H9 (cell line): ENCODE data around the gene ATP6V0E1. TPM values are rescaled to one million over a fixed set of nuclear protein-coding genes. Genes with fewer than 3 reads are reported as not detected.

Experiments
- DNase-seq: peaks from one replicate; pipeline ENCODE4 v3.0.0-alpha.2; 2017
- H2AFZ ChIP-seq: one replicate; pipeline ENCODE4 v1.6.1; 2013; ENCODE audit warnings: mild to moderate bottlenecking, low read length, control low read depth, moderate library complexity
- H2AK5ac ChIP-seq: 2 replicates; pipeline ENCODE4 v1.6.1; 2013; ENCODE audit warnings: low read length, control low read depth, mixed read lengths; ENCODE audit not compliant: insufficient read length
- H2BK120ac ChIP-seq: one replicate; pipeline ENCODE4 v1.6.1; 2013; ENCODE audit warnings: low read depth, mild to moderate bottlenecking, low read length, control low read depth, inconsistent platforms; ENCODE audit not compliant: poor library complexity, severe bottlenecking
- H2BK12ac ChIP-seq: 2 replicates; pipeline ENCODE4 v1.6.1; 2013; ENCODE audit warnings: low read length, control low read depth, mixed read lengths, low read depth; ENCODE audit not compliant: insufficient read length
- H2BK15ac ChIP-seq: 2 replicates; pipeline ENCODE4 v1.6.1; 2013; ENCODE audit warnings: low read depth, low read length, control low read depth
- H2BK20ac ChIP-seq: one replicate; pipeline ENCODE4 v1.6.1; 2013; ENCODE audit warnings: low read depth, mild to moderate bottlenecking, low read length, control low read depth, inconsistent platforms; ENCODE audit not compliant: poor library complexity, severe bottlenecking
- H2BK5ac ChIP-seq: 2 replicates; pipeline ENCODE4 v1.6.1; 2013; ENCODE audit warnings: low read length, control low read depth, mixed read lengths; ENCODE audit not compliant: insufficient read length
- H3K14ac ChIP-seq: 2 replicates; pipeline ENCODE4 v1.6.1; 2013; ENCODE audit warnings: low read length, control low read depth; ENCODE audit not compliant: insufficient read depth
- H3K18ac ChIP-seq: 2 replicates; pipeline ENCODE4 v1.6.1; 2013; ENCODE audit warnings: low read depth, mild to moderate bottlenecking, mixed read lengths, low read length, control low read depth; ENCODE audit not compliant: insufficient read length
- H3K23ac ChIP-seq: 2 replicates; pipeline ENCODE4 v1.6.1; 2013; ENCODE audit warnings: low read length, control low read depth, mixed read lengths, low read depth; ENCODE audit not compliant: insufficient read length
- H3K23me2 ChIP-seq: 2 replicates; pipeline ENCODE4 v1.6.1; 2013; ENCODE audit warnings: low read depth, mild to moderate bottlenecking, mixed read lengths, low read length, control low read depth; ENCODE audit not compliant: insufficient read length, poor library complexity, severe bottlenecking
- H3K27ac ChIP-seq: 2 replicates; pipeline ENCODE4 v1.5.1; 2013; ENCODE audit warnings: low read length, control low read depth, mixed read lengths, low read depth; ENCODE audit not compliant: insufficient read length
- H3K27me3 ChIP-seq: 2 replicates; pipeline ENCODE4 v1.6.1; 2013; ENCODE audit warnings: low read length, control low read depth, inconsistent platforms; ENCODE audit not compliant: insufficient read depth
- H3K4ac ChIP-seq: 2 replicates; pipeline ENCODE4 v1.6.1; 2013; ENCODE audit warnings: low read depth, mild to moderate bottlenecking, control low read depth, inconsistent platforms, low read length, moderate library complexity
- H3K4me1 ChIP-seq: 2 replicates; pipeline ENCODE4 v1.6.1; 2013; ENCODE audit warnings: low read length, control low read depth, inconsistent platforms; ENCODE audit not compliant: insufficient read depth
- H3K4me2 ChIP-seq: 2 replicates; pipeline ENCODE4 v1.6.1; 2013; ENCODE audit warnings: low read length, control low read depth, mixed read lengths; ENCODE audit not compliant: insufficient read length, insufficient read depth
- H3K56ac ChIP-seq: 2 replicates; pipeline ENCODE4 v1.6.1; 2013; ENCODE audit warnings: low read depth, mild to moderate bottlenecking, mixed read lengths, low read length, control low read depth; ENCODE audit not compliant: insufficient read length
- H3K79me1 ChIP-seq: 2 replicates; pipeline ENCODE4 v1.6.1; 2013; ENCODE audit warnings: low read depth, mild to moderate bottlenecking, moderate library complexity, low read length, control low read depth, inconsistent platforms; ENCODE audit not compliant: insufficient read depth, poor library complexity, severe bottlenecking
- H3K79me2 ChIP-seq: 2 replicates; pipeline ENCODE4 v1.6.1; 2013; ENCODE audit warnings: low read length, control low read depth, inconsistent platforms; ENCODE audit not compliant: insufficient read depth
- H3K9ac ChIP-seq: 2 replicates; pipeline ENCODE4 v1.6.1; 2013; ENCODE audit warnings: low read length, control low read depth, mixed read lengths; ENCODE audit not compliant: insufficient read length; ENCODE audit errors: extremely low read depth
- H3K9me3 ChIP-seq: one replicate; pipeline ENCODE4 v1.6.1; 2013; ENCODE audit warnings: low read depth, low read length, inconsistent platforms; ENCODE audit not compliant: control insufficient read depth
- H3T11ph ChIP-seq: one replicate; pipeline ENCODE4 v1.6.1; 2013; ENCODE audit warnings: mild to moderate bottlenecking, low read length, control low read depth, inconsistent platforms
- H4K20me1 ChIP-seq: one replicate; pipeline ENCODE4 v1.6.1; 2013; ENCODE audit not compliant: control insufficient read depth, insufficient read length, insufficient read depth
- H4K5ac ChIP-seq: 2 replicates; pipeline ENCODE4 v1.6.1; 2013; ENCODE audit warnings: low read depth, mild to moderate bottlenecking, mixed read lengths, low read length, control low read depth; ENCODE audit not compliant: insufficient read length
- H4K8ac ChIP-seq: replicated peaks from 2 replicates; pipeline ENCODE4 v1.6.1; 2013; ENCODE audit warnings: low read length, control low read depth, mixed read lengths, low read depth; ENCODE audit not compliant: insufficient read length
- H4K91ac ChIP-seq: 2 replicates; pipeline ENCODE4 v1.6.1; 2013; ENCODE audit warnings: low read depth, mild to moderate bottlenecking, moderate library complexity, mixed read lengths, low read length, control low read depth; ENCODE audit not compliant: insufficient read length
- H3K27ac Mint-ChIP-seq, 3 experiments: 2 replicates in 2 of 3; 3 replicates in 1 of 3; pipeline ENCODE4 v1.8.0; 2020 to 2021; ENCODE audit warnings: mixed read lengths in 3 of 3, mild to moderate bottlenecking in 1 of 3, moderate library complexity in 1 of 3
- H3K27me3 Mint-ChIP-seq: 2 replicates; pipeline ENCODE4 v1.8.0; 2021; ENCODE audit warnings: low read depth, mild to moderate bottlenecking, moderate library complexity, mixed read lengths
- H3K36me3 Mint-ChIP-seq, 3 experiments: 2 replicates in 2 of 3; 3 replicates in 1 of 3; pipeline ENCODE4 v1.8.0; 2020 to 2021; ENCODE audit warnings: low read depth in 3 of 3, mixed read lengths in 3 of 3; ENCODE audit not compliant: insufficient read depth in 1 of 3
- H3K4me1 Mint-ChIP-seq, 2 experiments: 2 replicates each; pipeline ENCODE4 v1.8.0; 2020; ENCODE audit warnings: mixed read lengths in 2 of 2
- H3K4me3 Mint-ChIP-seq, 2 experiments: 2 replicates in 1 of 2; 3 replicates in 1 of 2; pipeline ENCODE4 v1.8.0; 2020 to 2021; ENCODE audit warnings: mild to moderate bottlenecking in 2 of 2, mixed read lengths in 2 of 2, moderate library complexity in 1 of 2
- H3K9me3 Mint-ChIP-seq, 2 experiments: 2 replicates in 1 of 2; 3 replicates in 1 of 2; pipeline ENCODE4 v1.8.0; 2020; ENCODE audit warnings: mild to moderate bottlenecking in 2 of 2, mixed read lengths in 2 of 2, moderate library complexity in 1 of 2
- total RNA-seq: library from RNA; stranded (reverse); gene quantifications from 2 replicates; pipeline ENCODE4 v1.2.1, GENCODE V29; 2021
- TF ChIP-seq, protein P1 (sequence below): fragments of 200-600 bp; sonication (generic); conservative IDR thresholded peaks from 3 replicates; pipeline ENCODE4 v1.8.0; 2021; ENCODE audit warnings: antibody characterized with exemption, mild to moderate bottlenecking

ATP6V0E1 gene
- total RNA-seq, 1 experiment from 2014 or later, result 101 TPM

DNA sequence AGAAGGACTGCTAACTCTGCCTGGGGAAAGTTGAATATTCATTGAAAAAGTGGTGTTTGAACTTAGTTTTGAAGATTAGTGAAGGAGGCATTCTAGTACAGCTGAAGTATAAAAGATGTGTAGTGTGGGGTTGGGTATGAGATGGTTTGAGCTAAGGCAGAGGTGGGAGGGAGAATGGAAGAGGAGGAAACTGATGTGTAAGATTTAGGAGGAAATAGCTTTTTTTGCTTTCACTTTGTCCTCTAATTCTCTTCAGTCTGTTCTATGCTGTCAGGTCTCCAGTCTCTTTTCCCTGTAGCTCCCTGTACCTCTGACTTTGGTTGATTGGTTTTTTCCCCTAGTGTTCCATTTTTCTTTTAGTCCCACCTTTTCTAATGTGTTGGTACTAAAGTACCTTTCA, 81.6 kb downstream of the ATP6V0E1 start:
- no peak overlapping the region for H3K9ac ChIP-seq
- H3K79me2 ChIP-seq, result no peaks in the 10 kb centered on the region
- no peak overlapping the region for H3K14ac ChIP-seq
- no peak overlapping the region for H4K91ac ChIP-seq
- H3K4me1 Mint-ChIP-seq, result no peaks in the 10 kb centered on the region
- no peak overlapping the region for H2BK5ac ChIP-seq
- no peaks in the 10 kb centered on the region; a peak in 1 of 5 replicates for H3K9me3 Mint-ChIP-seq
- H3K56ac ChIP-seq, result no peak overlapping the region
- no peaks in the 10 kb centered on the region for H4K20me1 ChIP-seq
- H4K5ac ChIP-seq, result no peak overlapping the region
- TF ChIP-seq, protein P1, sequence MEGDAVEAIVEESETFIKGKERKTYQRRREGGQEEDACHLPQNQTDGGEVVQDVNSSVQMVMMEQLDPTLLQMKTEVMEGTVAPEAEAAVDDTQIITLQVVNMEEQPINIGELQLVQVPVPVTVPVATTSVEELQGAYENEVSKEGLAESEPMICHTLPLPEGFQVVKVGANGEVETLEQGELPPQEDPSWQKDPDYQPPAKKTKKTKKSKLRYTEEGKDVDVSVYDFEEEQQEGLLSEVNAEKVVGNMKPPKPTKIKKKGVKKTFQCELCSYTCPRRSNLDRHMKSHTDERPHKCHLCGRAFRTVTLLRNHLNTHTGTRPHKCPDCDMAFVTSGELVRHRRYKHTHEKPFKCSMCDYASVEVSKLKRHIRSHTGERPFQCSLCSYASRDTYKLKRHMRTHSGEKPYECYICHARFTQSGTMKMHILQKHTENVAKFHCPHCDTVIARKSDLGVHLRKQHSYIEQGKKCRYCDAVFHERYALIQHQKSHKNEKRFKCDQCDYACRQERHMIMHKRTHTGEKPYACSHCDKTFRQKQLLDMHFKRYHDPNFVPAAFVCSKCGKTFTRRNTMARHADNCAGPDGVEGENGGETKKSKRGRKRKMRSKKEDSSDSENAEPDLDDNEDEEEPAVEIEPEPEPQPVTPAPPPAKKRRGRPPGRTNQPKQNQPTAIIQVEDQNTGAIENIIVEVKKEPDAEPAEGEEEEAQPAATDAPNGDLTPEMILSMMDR, result no peak
- no peaks in the 10 kb centered on the region for H3K4me1 ChIP-seq
- no peak overlapping the region for H2BK20ac ChIP-seq
- H2AFZ ChIP-seq, result no peak overlapping the region
- no peaks in the 10 kb centered on the region for H3K79me1 ChIP-seq
- no peak overlapping the region for H3K27ac ChIP-seq
- no peak overlapping the region for H3K4me3 Mint-ChIP-seq
- no peaks in the 10 kb centered on the region for H3K27me3 ChIP-seq
- no peak overlapping the region for H3T11ph ChIP-seq
- H3K23me2 ChIP-seq, result no peaks in the 10 kb centered on the region
- no peak overlapping the region for H3K4me2 ChIP-seq
- H3K18ac ChIP-seq, result no peak overlapping the region
- no peaks in the 10 kb centered on the region for H3K27me3 Mint-ChIP-seq
- H3K23ac ChIP-seq, result no peak overlapping the region
- H2AK5ac ChIP-seq, result no peak overlapping the region
- H4K8ac ChIP-seq, result no peak overlapping the region
- H3K36me3 Mint-ChIP-seq, result no peaks in the 10 kb centered on the region
- H2BK15ac ChIP-seq, result no peak overlapping the region
- no peak overlapping the region for H2BK12ac ChIP-seq
- H3K9me3 ChIP-seq, result no peaks in the 10 kb centered on the region
- no peak overlapping the region; a peak in 1 of 7 replicates for H3K27ac Mint-ChIP-seq
- DNase-seq, result no peak
- no peak overlapping the region for H3K4ac ChIP-seq
- no peak overlapping the region for H2BK120ac ChIP-seq
